HG03565 (cell line): ENCODE measurements around the gene ATP1A3.
A peak's percentile ranks its signal among the peaks of the same experiment; 100 is the strongest.
"Not testable (repeated sequence)": the region's sequence is repeated elsewhere in the genome, so short reads cannot be mapped to it uniquely, and the experiment has no call there.

Experiments used
- ATAC-seq: cut with Tn5 transposase; IDR thresholded peaks from one replicate; pipeline ENCODE4 v1.9.1; 2021; ENCODE audit warnings: mild to moderate bottlenecking, moderate library complexity; ENCODE audit not compliant: unreplicated experiment

Gene ATP1A3

GRCh38 chr19:41955521-41955920 lies 38.5 kb downstream of the ATP1A3 start:
- ATAC-seq, result no peak

DNA sequence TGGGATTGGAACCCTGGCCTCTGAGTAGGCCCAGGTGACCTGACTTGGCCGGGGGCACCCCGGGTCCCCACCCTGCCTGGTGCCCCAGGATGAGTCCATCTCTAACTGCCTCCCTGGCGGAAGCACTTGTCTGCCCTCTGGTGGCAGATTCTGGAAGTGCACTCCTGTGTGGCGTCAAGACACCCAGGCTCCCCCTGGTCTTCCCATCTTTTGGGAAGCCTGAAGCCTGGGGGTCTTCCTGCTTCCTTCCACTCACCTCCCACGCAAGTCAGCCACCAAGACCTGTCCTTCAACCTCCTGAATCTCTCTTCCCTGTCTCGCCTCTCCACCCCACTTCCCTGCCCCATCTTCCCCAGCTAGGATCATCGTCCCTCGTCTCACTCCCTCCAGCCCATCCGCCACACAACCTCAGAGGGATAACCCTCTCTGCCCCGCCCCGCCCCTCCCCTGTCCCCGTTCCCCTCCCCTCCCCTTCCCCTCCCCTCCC lies 42.3 kb downstream of the ATP1A3 start:
- ATAC-seq, result no peak

DNA sequence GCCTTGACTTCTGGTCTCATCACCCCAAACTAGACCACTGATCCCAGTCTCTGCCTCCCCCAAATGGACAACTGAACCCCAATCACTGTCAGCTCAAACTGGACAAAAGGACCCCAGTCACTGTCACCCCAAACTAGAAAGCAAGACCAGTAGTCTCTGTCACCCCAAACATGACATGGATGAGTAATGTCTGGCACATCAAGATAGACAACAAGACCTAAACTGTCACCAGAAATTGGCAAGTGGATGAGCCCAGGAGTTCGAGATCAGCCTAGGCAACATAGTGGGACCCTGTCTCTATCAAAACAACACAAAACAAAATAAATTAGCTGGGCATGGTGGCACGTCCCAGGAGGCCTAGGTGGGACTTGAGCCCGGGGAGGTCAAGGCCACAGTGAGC lies 46.9 kb downstream of the ATP1A3 start:
- no peak for ATAC-seq

DNA sequence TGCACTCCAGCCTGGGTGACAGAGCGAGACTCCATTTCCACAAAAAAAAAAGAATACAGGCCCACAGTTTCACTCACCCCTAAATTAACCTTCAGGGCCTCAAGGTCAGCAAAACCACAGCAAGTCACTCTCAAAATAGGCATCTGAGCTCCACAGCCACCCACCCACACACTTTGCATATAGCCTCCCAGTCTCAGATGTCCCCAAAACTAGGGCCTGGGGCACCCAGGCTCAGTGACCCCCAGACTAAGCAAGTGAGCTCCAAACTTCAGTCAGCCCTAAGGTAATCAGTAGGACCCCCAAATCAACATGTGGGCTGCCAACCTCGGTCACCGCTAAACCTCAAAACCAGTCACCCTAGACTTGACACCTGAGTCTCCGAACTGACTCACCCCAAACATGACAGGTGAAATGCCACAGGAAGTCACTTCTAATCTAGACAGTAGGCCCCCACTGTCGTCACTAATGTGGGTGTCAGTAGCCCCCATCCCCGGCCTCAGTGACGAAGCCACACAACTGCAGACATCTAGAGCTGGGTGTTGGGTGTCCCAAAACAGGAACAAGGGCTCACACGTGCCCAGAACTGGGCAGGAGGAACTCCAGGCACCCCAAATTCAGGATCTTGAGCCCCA lies 48.8 kb downstream of the ATP1A3 start:
- ATAC-seq, result peak; percentile 82

DNA sequence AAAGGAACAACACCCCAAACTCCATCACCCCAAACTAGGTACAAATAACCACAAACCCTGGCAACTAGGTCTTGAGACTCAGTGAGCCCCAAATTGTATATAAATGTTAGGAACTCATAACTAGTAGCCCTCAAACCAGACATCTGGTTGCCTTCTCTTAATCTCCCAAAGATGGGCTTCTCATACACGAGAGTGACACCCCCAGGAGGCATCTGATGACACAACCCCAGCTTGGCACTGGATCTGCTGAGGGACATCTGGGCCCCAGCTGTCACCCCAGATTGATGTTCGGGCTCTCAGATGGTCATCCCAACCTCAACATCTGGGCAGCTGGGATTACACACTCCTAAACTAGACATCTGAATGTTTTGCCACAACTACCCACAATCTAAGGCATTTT lies 49.7 kb downstream of the ATP1A3 start:
- ATAC-seq, result no peak

- ATAC-seq, result no peak
Observed at GRCh38 chr19:41941410-41942202, 52.4 kb downstream of the ATP1A3 start.

- no peak for ATAC-seq
Observed at GRCh38 chr19:41940731-41941409, 53.2 kb downstream of the ATP1A3 start.

GRCh38 chr19:41939861-41940730 lies 53.9 kb downstream of the ATP1A3 start:
- ATAC-seq, result no peak

DNA sequence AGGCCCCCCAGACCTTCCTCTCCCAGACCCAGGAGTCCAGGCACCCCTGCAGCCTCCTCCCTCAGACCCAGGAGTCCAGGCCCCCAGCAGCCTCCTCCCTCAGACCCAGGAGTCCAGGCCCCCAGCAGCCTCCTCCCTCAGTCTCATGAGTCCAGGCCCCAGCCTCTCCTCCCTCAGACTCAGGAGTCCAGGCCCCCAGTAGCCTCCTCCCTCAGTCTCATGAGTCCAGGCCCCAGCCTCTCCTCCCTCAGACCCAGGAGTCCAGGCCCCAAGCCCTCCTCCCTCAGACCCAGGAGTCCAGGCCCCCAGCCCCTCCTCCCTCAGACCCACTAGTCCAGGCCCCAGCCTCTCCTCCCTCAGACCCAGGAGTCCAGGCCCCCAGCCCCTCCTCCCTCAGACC lies 54.8 kb downstream of the ATP1A3 start:
- ATAC-seq, result not testable (repeated sequence)

DNA sequence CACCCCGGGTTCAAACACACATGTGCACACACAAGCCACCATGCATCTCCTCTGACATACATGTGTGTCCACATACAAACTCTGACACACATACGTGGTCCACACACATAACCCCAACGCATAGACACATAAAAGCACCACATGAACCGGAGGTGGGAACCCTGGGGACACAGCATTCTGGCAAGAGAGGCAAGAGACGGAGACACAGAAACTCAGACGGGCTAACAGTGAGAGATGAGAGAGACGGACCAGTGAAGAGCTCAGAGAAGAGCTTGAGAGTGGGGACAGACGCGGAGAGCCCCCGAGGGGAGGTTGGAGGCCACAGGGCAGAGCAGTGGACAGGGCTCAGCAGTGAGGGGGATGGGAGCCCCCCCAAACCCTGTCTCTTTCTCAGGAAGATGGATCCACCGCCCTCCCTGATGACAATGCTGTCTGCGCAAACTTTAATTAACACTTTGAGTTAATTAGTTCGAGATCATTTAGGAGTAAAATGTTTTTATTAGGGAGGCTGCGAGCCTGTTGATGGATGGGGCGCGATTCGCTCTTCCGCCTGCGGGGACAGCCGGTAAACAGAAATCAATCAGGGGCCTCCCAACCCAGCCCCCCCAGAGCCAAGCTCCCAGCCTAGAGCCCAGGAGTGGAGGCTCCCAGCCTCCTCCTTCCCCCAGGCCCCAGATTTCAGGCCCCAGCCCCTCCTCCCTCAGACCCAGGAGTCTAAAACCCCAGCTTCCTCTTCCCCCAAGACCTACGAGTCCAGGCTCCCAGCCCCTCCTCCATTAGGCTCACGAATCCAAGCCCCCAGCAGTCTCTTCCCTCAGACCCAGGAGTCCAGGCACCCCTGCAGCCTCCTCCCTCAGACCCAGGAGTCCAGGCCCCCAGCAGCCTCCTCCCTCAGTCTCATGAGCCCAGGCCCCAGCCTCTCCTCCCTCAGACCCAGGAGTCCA lies 56.2 kb downstream of the ATP1A3 start:
- no peak for ATAC-seq

DNA sequence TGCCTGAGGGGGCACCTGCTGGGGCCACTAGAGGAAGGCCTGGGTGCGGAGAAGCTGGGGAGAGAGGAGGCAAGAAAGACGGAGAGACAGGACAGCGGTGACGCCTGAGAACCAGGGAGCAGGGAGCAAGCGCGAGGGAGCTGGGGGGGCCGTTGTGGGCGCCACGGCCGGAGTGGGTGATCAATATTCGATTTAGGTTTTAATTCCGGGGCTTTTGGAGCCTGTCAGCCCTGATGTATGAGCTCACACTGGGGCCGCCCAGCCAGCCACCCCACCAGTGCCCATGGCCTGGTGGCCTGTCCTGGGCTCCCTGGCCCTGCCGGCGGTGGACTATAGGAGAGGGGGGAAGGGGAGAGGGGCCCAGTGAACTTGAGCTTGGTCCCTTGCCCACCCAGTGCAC lies 57.1 kb downstream of the ATP1A3 start:
- no peak for ATAC-seq

- ATAC-seq, result no peak
Observed at GRCh38 chr19:41936416-41936850, 57.6 kb downstream of the ATP1A3 start.

DNA sequence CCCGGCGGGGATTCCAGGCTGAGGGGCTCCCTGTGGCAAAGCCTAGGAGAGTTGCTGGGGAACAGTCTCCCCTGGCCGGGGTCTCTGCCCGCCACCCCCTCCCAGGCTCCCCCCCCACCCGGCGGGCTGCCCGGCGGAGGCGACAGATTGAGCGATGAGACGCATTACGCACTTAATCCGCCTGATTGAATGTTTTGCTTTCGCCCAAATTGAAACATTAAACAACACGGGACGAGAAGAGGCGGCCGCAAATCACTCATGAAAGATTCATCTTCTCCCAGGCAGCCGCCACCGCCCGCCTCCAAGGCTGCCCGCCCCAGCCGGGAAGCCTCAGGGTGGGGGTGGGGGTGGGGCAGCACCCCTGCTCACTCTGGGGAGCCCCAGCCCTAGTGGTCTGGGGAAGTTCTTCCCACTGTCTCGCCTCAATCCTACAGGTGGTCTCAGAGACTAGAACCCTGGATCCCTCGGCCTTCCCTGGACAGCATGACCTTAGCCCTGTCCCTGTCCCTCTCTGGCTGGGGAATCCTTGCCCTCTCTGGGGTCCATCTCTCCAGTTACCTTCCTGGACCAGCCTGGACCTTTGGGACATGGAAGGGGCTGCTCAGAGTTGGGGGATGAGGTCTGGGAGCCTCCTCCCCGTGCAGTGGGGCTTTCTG lies 58.1 kb downstream of the ATP1A3 start:
- ATAC-seq, result no peak

DNA sequence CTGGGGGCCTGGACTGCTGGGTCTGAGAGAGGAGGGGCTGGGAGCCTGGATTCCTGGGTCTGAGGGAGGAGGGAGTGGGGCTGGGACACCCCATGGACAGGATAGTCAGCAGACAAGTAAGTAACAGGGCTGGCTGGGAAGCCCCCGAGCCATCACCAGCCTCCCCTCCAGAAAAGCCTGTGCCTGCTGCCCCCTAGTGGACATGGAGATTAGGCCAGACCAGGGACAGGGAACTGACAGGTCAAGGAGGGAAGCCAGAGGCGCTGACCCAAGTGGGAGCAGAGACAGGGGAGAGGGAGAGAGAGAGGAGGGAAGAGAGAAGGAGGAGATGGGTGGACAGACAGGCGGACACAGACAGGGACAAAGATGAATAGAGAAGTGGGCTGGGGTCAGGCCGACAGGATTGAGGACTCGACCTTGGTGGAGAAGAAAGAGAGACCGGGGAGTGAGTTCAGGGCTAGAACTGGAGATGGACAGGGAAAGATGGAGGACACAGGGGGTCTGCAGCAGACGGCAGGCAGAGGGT lies 59.1 kb downstream of the ATP1A3 start:
- ATAC-seq, result no peak

DNA sequence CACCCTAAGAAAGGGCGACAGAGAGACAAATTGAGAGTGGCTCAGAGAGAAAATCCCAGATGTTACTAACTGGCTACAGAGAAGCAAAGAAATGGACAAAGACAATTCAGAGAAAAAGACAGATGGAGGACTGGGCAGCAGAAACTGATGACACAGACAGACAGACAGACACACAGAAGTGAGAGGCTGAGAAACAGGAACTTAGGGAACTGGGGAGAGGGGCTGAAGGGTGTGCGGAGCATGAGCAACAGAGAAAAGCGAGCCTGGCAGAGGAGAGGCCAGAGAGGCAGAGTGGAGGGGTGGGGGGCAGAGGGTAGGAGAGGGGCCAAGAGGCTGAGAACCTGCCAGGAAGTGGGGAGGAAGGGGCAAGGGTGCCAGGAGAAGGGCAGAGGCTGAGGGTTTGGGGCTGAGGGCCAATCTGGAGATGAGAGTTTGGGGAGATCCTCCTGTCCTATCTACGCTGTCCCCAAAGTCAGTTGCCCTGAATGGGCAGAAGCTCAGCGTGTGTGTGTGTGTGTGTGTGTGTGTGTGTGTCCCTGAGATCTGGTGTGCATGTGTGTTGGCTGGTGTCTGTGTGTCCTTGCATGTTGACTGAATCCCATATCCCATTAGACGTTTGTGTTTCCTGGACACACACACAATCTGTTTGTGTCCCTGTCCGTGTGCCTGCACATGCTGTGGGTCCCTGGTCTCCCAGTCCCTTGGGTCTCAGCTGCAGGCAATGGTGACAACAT lies 60.2 kb downstream of the ATP1A3 start:
- ATAC-seq, result no peak

GRCh38 chr19:41932720-41933332 lies 61.2 kb downstream of the ATP1A3 start:
- no peak for ATAC-seq

DNA sequence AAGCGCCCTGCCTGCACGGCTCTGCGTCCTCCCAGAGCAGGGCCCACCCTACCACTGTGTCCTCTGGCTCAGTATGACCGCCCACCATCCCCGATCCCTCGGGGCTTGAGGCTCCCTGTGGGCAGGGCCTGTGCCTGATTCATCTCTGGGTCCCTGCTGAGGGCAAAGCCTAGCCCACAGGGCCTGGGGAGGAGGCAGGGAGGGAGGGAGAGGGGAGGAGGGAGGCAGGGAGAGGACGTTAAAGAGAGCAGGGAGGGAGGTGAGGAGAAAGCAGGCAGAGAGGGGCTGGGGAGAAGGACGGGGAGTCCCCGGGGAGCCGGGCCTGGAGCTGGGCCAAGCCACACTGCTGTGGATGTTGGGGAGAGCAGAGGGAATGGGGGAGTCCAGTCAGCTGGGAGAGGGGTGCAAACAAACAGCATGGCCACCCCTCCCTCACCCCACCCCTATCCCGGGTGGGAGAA lies 61.7 kb downstream of the ATP1A3 start:
- ATAC-seq, result no peak
